Measurements from ENCODE around the gene HRH4.
A peak's percentile ranks its signal among the peaks of the same experiment; 100 is the strongest.

Gene HRH4

DNA sequence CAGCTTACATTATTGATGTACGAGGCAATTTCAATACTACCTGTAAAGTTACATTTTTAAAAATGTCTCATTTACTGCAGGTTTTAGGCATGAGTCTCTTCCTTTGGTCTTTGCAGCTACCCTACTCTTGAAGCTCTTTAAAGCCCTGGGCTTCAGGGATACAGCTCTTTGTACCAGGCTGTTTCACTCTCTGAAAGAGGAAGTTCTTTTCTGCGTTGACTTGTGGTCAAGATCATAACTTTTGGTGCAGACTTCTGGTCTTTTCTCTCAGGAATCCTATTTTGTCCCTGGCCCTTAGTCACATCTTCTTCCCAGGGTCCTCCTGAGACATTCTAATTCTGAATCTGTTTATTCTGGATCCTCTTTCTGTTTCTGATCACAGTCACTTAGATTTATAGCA is 16.6 kb upstream of the HRH4 start:
- Histone ChIP-seq H3K27ac (replicated peaks) (no peak overlapping the region; the same call in 1 of the 2 replicates), H3K4me3 (replicated peaks; ENCODE audit: insufficient read depth, low read length) (no peak overlapping the region), H3K27me3 (ENCODE audit: insufficient read depth, poor library complexity, severe bottlenecking) (no peaks in the 10 kb centered on the region)
- peak; percentile 77 for TF ChIP-seq SPI1 (IDR thresholded peaks at IDR 0.05; ENCODE audit: borderline replicate concordance, low read depth)
- TF ChIP-seq, protein P1, sequence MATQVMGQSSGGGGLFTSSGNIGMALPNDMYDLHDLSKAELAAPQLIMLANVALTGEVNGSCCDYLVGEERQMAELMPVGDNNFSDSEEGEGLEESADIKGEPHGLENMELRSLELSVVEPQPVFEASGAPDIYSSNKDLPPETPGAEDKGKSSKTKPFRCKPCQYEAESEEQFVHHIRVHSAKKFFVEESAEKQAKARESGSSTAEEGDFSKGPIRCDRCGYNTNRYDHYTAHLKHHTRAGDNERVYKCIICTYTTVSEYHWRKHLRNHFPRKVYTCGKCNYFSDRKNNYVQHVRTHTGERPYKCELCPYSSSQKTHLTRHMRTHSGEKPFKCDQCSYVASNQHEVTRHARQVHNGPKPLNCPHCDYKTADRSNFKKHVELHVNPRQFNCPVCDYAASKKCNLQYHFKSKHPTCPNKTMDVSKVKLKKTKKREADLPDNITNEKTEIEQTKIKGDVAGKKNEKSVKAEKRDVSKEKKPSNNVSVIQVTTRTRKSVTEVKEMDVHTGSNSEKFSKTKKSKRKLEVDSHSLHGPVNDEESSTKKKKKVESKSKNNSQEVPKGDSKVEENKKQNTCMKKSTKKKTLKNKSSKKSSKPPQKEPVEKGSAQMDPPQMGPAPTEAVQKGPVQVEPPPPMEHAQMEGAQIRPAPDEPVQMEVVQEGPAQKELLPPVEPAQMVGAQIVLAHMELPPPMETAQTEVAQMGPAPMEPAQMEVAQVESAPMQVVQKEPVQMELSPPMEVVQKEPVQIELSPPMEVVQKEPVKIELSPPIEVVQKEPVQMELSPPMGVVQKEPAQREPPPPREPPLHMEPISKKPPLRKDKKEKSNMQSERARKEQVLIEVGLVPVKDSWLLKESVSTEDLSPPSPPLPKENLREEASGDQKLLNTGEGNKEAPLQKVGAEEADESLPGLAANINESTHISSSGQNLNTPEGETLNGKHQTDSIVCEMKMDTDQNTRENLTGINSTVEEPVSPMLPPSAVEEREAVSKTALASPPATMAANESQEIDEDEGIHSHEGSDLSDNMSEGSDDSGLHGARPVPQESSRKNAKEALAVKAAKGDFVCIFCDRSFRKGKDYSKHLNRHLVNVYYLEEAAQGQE (IDR thresholded peaks at IDR 0.05; ENCODE audit: insufficient replicate concordance, low read depth), result no peak
- DNase-seq (ENCODE audit: low read depth in 1 of 2, low spot score in 1 of 2), result peak; percentile 51 to 74

DNA sequence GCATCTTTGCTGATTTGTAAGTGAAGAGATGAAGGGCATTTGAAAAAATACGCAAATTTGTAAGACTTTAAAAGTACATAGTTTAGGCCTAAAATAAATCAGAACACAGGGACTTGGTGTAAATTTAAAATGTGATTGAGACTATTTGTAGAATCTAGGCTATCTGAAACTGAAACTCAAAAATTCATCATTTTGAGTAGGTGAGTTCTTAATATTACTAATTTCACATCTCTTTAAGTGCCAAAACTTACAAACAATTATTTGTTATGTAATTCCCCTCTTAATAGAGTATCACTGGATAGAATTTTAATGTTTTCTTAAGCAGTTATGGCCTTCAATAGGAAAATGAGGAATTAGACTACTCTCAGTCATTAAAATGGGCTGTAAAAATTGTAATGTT is 14.0 kb upstream of the HRH4 start:
- DNase-seq (ENCODE audit: low read depth in 1 of 2, low spot score in 1 of 2), result no peak
- no peak overlapping the region for H3K27ac ChIP-seq (replicated peaks)
- no peak overlapping the region for H3K4me3 ChIP-seq (replicated peaks; ENCODE audit: insufficient read depth, low read length)
- no peaks in the 10 kb centered on the region for H3K27me3 ChIP-seq (ENCODE audit: insufficient read depth, poor library complexity, severe bottlenecking)
- TF ChIP-seq, protein P2, sequence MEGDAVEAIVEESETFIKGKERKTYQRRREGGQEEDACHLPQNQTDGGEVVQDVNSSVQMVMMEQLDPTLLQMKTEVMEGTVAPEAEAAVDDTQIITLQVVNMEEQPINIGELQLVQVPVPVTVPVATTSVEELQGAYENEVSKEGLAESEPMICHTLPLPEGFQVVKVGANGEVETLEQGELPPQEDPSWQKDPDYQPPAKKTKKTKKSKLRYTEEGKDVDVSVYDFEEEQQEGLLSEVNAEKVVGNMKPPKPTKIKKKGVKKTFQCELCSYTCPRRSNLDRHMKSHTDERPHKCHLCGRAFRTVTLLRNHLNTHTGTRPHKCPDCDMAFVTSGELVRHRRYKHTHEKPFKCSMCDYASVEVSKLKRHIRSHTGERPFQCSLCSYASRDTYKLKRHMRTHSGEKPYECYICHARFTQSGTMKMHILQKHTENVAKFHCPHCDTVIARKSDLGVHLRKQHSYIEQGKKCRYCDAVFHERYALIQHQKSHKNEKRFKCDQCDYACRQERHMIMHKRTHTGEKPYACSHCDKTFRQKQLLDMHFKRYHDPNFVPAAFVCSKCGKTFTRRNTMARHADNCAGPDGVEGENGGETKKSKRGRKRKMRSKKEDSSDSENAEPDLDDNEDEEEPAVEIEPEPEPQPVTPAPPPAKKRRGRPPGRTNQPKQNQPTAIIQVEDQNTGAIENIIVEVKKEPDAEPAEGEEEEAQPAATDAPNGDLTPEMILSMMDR (IDR thresholded peaks at IDR 0.05; ENCODE audit: insufficient read depth, low read length), result no peak
- no peak for TF ChIP-seq POLR2AphosphoS5 (IDR thresholded peaks at IDR 0.05; ENCODE audit: low read depth)
- no peak for TF ChIP-seq SPI1 (IDR thresholded peaks at IDR 0.05; ENCODE audit: borderline replicate concordance, low read depth)
- TF ChIP-seq GABPA (IDR thresholded peaks at IDR 0.05; ENCODE audit: low read depth), result no peak
- TF ChIP-seq, protein P1 (IDR thresholded peaks at IDR 0.05; ENCODE audit: insufficient replicate concordance, low read depth), result no peak

DNA sequence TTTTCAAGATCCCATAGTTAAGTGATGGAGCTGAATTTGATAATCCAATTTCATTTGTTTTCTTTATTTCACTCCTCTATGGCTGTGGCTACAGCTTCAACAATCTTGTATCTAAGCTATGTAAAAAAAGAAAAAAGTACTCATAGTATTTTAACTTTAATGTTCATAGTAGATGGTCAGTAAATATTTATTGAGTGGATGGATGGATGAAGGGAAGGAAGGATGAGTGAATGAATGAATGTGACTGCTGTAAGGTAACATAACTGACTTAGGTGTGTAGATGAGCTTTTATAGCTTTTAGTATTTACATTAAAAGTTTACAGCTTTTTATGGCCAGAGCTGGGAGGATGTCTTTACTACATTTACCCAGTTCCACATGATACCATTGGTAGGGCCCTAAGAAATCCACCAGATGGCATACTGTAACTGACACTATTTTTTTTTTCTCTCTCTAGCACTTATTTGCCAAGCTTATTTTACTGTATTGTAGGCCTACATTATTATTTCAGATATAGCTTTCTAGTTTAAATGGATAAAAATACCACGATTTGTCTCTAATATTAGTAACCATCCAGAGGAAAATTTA is 13.4 kb upstream of the HRH4 start:
- no peaks in the 10 kb centered on the region for H3K27me3 ChIP-seq (ENCODE audit: insufficient read depth, poor library complexity, severe bottlenecking)
- TF ChIP-seq, protein P2 (IDR thresholded peaks at IDR 0.05; ENCODE audit: insufficient read depth, low read length), result peak; percentile 16
- TF ChIP-seq, protein P1 (IDR thresholded peaks at IDR 0.05; ENCODE audit: insufficient replicate concordance, low read depth), result no peak
- H3K4me3 ChIP-seq (replicated peaks; ENCODE audit: insufficient read depth, low read length), result no peak overlapping the region
- no peak for DNase-seq (ENCODE audit: low read depth in 1 of 2, low spot score in 1 of 2)
- no peak overlapping the region for H3K27ac ChIP-seq (replicated peaks)

Data from HL-60 (cell line).